NT2/D1 (cell line): ENCODE data around the gene ARID3B.

ENCODE experiments used
- YY1 ChIP-seq: IDR thresholded peaks from 2 replicates; pipeline ENCODE4 v1.6.1; 2011; ENCODE audit not compliant: insufficient read length, insufficient read depth
- ZNF274 ChIP-seq: IDR thresholded peaks from 2 replicates; pipeline ENCODE4 v1.6.1; 2011; ENCODE audit warnings: mild to moderate bottlenecking, low read depth, low read length

- no peak for TF ChIP-seq YY1
- no peak for TF ChIP-seq ZNF274
These were observed 69.4 kb downstream of the ARID3B start for GRCh38 chr15:74610302-74610951.
